ENCODE data around the gene LIPC. TPM values are rescaled to one million over a fixed set of nuclear protein-coding genes. Genes with fewer than 3 reads are reported as not detected.

Gene LIPC
- total and polyA plus RNA-seq, 10 of the 15 experiments (the other 5 are each of a cell fraction or from before 2014, with no cell fraction given) = 0.06 to 0.31 (median 0.16) TPM; not detected in 1

DNA sequence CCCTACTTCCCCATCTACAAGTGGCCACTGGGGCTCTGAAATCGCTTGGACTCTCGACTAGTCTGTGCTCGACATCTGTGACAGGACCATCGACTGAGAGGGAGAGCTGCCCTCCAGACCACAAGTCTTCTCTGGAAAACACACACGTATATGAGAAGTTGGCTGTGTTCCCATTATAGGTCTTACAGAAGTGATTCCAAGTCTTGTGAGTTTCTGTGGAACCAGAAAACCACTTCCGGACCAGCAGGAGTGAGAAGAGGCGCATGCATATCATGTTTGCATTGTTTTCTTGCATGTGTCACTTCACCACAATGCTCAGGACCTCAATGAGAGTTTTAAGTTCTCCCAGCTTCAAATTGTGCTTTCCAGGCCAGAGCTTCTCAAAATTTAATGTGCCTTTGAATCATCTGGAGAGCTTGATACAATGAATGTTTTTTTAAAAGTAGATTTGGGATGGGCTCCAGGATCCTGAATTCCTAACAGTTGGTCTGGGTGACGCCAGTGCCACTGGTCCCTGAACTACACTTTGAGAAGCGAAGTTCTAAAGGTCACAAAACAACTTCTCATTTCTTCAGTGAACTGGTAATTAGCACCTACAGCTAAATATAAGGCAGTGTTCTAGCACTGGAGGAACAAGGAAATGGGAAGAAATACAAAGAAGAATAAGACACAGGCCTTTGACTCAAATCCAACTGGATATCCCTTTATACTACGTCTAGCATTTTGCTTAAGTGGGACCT is 15.7 kb downstream of the LIPC start:
- no TSS peak for BruUV-seq (replicated peaks)
- ChIA-PET CTCF (interaction anchor here (1.3 kb wide), 1 partner anchor 70 kb away, joined by 6 read pairs; no protein-coding TSS in a partner anchor), RAD21 (ENCODE audit: unreplicated experiment) (interaction anchor here (0.6 to 1.1 kb wide), 3 partner anchors 13 to 478 kb away, joined by 3 read pairs; no protein-coding TSS in a partner anchor), POLR2A (no interaction called here), SMC1A (ENCODE audit: uncharacterized antibody, unreplicated experiment) (interaction anchor here (0.8 to 1.7 kb wide), 4 partner anchors 10 to 151 kb away, joined by 3 to 4 read pairs (median 4); no protein-coding TSS in a partner anchor)
- Histone ChIP-seq H3K36me3 (ENCODE audit: control insufficient read depth in 2 of 2, insufficient read depth in 2 of 2, low read length in 1 of 2) (no peaks in the 10 kb centered on the region), H3K4me3 (no peak overlapping the region), H3K4me1 (ENCODE audit: control insufficient read depth, insufficient read depth, low read length) (no peaks in the 10 kb centered on the region), H3K27ac (ENCODE audit: control insufficient read depth, insufficient read depth) (no peak overlapping the region), H3K4me2 (ENCODE audit: control insufficient read depth, insufficient read depth) (no peak overlapping the region), H3K9me3 (replicated peaks; ENCODE audit: control insufficient read depth, insufficient read depth, low read length) (no peaks in the 10 kb centered on the region), H3K9ac (ENCODE audit: control insufficient read depth, insufficient read depth, low read length) (no peak overlapping the region), H4K20me1 (ENCODE audit: control insufficient read depth, insufficient read depth) (no peaks in the 10 kb centered on the region), H3K79me2 (ENCODE audit: control insufficient read depth, insufficient read depth, low read length) (no peaks in the 10 kb centered on the region), H3K27me3 (replicated peaks in 1 of 2; ENCODE audit: control insufficient read depth in 2 of 2, insufficient read depth in 2 of 2, low read length in 1 of 2) (no peaks in the 10 kb centered on the region), H2AFZ (ENCODE audit: control insufficient read depth, low read depth, low read length) (no peak overlapping the region)
- in situ Hi-C loops (cut with MboI) = no loop called here
- FAIRE-seq = no peak
- intact Hi-C loops (cut with micrococcal nuclease; ENCODE audit: unreplicated experiment) = no loop called here
- ATAC-seq = no peak
- DNase-seq (ENCODE audit: low read depth, low spot score) = no peak
- 68% methylated on average over 10 of the region's 10 CpGs for WGBS (ENCODE audit: insufficient coverage, insufficient replicate concordance, low lambda C conversion rate, missing lambda C conversion rate)
- TF ChIP-seq WRNIP1 (IDR thresholded peaks at IDR 0.05; ENCODE audit: borderline replicate concordance, low read depth, low read length) = no peak

GRCh38 chr15:58448331-58448730 is 16.5 kb downstream of the LIPC start:
- ChIA-PET POLR2A (no interaction called here), RAD21 (ENCODE audit: unreplicated experiment) (interaction anchor here (0.7 kb wide), 1 partner anchor 69 kb away, joined by 3 read pairs; no protein-coding TSS in a partner anchor), SMC1A (ENCODE audit: uncharacterized antibody, unreplicated experiment) (interaction anchor here (0.8 to 1.1 kb wide), 3 partner anchors 11 to 70 kb away, joined by 3 to 4 read pairs (median 4); no protein-coding TSS in a partner anchor), CTCF (interaction anchor here (0.6 to 1.3 kb wide), 2 partner anchors 69 to 194 kb away, joined by 3 to 6 read pairs; no protein-coding TSS in a partner anchor)
- TF ChIP-seq SIX5 (IDR thresholded peaks at IDR 0.05; ENCODE audit: low read depth, low read length, severe bottlenecking) (no peak), SMAD5 (IDR thresholded peaks at IDR 0.05; ENCODE audit: low read depth) (no peak), PKNOX1 (IDR thresholded peaks at IDR 0.05) (no peak), ZNF274 (IDR thresholded peaks at IDR 0.05; ENCODE audit: insufficient read depth, insufficient read length) (no peak), GATAD2B (conservative IDR thresholded peaks at IDR 0.05; ENCODE audit: low read depth) (no peak)
- TF ChIP-seq, protein P1, sequence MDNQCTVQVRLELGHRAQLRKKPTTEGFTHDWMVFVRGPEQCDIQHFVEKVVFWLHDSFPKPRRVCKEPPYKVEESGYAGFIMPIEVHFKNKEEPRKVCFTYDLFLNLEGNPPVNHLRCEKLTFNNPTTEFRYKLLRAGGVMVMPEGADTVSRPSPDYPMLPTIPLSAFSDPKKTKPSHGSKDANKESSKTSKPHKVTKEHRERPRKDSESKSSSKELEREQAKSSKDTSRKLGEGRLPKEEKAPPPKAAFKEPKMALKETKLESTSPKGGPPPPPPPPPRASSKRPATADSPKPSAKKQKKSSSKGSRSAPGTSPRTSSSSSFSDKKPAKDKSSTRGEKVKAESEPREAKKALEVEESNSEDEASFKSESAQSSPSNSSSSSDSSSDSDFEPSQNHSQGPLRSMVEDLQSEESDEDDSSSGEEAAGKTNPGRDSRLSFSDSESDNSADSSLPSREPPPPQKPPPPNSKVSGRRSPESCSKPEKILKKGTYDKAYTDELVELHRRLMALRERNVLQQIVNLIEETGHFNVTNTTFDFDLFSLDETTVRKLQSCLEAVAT (IDR thresholded peaks at IDR 0.05) = no peak
- ATAC-seq = no peak
- DNase-seq (ENCODE audit: low read depth, low spot score) = no peak
- Histone ChIP-seq H3K4me3 (no peak overlapping the region), H4K20me1 (ENCODE audit: control insufficient read depth, insufficient read depth) (no peaks in the 10 kb centered on the region), H3K4me1 (ENCODE audit: control insufficient read depth, insufficient read depth, low read length) (no peaks in the 10 kb centered on the region), H3K27ac (ENCODE audit: control insufficient read depth, insufficient read depth) (no peak overlapping the region), H3K4me2 (ENCODE audit: control insufficient read depth, insufficient read depth) (no peak overlapping the region), H3K9ac (ENCODE audit: control insufficient read depth, insufficient read depth, low read length) (no peak overlapping the region), H2AFZ (ENCODE audit: control insufficient read depth, low read depth, low read length) (no peak overlapping the region), H3K9me3 (replicated peaks; ENCODE audit: control insufficient read depth, insufficient read depth, low read length) (no peaks in the 10 kb centered on the region), H3K27me3 (replicated peaks in 1 of 2; ENCODE audit: control insufficient read depth in 2 of 2, insufficient read depth in 2 of 2, low read length in 1 of 2) (no peaks in the 10 kb centered on the region), H3K79me2 (ENCODE audit: control insufficient read depth, insufficient read depth, low read length) (no peaks in the 10 kb centered on the region), H3K36me3 (ENCODE audit: control insufficient read depth in 2 of 2, insufficient read depth in 2 of 2, low read length in 1 of 2) (no peaks in the 10 kb centered on the region)
- BruUV-seq (replicated peaks) = no TSS peak
- FAIRE-seq = no peak
- WGBS (ENCODE audit: insufficient coverage, insufficient replicate concordance, low lambda C conversion rate, missing lambda C conversion rate) = 86% methylated on average over 5 of the region's 5 CpGs
- in situ Hi-C loops (cut with MboI) (no loop called here), intact Hi-C loops (cut with micrococcal nuclease; ENCODE audit: unreplicated experiment) (no loop called here)

Measured in GM12878 (cell line).